Activated CD8-positive, alpha-beta memory T cell treated with anti-CD3 and anti-CD28 coated beads, Interleukin-2, amount 10 ng/mL, durations not matched to agents 7 days and 5 days (primary cell): ENCODE results near the gene ACTR6. TPM values are rescaled to one million over a fixed set of nuclear protein-coding genes. Genes with fewer than 3 reads are reported as not detected.

Experiments
- ATAC-seq: fragments of 150-1000 bp; cut with Tn5 transposase; one replicate; pipeline ENCODE4 v1.10.0; 2021; ENCODE audit warnings: moderate library complexity
- CTCF ChIA-PET: fragments of 350-600 bp; sonication (Branson Sonifier 250); formaldehyde crosslinking; loops from one replicate; lab custom pipeline; 2021; ENCODE audit warnings: antibody characterized with exemption; lab: Charles Lee
- DNase-seq: peaks from one replicate; pipeline ENCODE4 v3.0.0-alpha.2; 2020
- H3K27ac Mint-ChIP-seq: one replicate; pipeline ENCODE4 v1.8.0; 2021; ENCODE audit warnings: mild to moderate bottlenecking, mixed read lengths
- H3K27me3 Mint-ChIP-seq: one replicate; pipeline ENCODE4 v1.8.0; 2021; ENCODE audit warnings: mixed read lengths
- H3K36me3 Mint-ChIP-seq: one replicate; pipeline ENCODE4 v1.8.0; 2021; ENCODE audit warnings: mild to moderate bottlenecking, mixed read lengths
- H3K4me1 Mint-ChIP-seq: one replicate; pipeline ENCODE4 v1.8.0; 2021; ENCODE audit warnings: mixed read lengths
- H3K4me3 Mint-ChIP-seq: one replicate; pipeline ENCODE4 v1.8.0; 2021; ENCODE audit warnings: mild to moderate bottlenecking, moderate library complexity, mixed read lengths
- H3K9me3 Mint-ChIP-seq: one replicate; pipeline ENCODE4 v1.8.0; 2022; ENCODE audit warnings: low read depth, mixed read lengths
- microRNA-seq: library from miRNA; unstranded; fragments of <30 nt; microRNA quantifications from one replicate; pipeline ENCODE4 v1.2.0, GENCODE V29; 2022
- total RNA-seq, 2 experiments: library from RNA; stranded (reverse); gene quantifications; one replicate each; pipeline ENCODE4 v1.2.3, GENCODE V29; 2021

The ACTR6 gene
- total RNA-seq, 2 experiments from 2014 or later: 32.8 to 34.2 TPM

DNA sequence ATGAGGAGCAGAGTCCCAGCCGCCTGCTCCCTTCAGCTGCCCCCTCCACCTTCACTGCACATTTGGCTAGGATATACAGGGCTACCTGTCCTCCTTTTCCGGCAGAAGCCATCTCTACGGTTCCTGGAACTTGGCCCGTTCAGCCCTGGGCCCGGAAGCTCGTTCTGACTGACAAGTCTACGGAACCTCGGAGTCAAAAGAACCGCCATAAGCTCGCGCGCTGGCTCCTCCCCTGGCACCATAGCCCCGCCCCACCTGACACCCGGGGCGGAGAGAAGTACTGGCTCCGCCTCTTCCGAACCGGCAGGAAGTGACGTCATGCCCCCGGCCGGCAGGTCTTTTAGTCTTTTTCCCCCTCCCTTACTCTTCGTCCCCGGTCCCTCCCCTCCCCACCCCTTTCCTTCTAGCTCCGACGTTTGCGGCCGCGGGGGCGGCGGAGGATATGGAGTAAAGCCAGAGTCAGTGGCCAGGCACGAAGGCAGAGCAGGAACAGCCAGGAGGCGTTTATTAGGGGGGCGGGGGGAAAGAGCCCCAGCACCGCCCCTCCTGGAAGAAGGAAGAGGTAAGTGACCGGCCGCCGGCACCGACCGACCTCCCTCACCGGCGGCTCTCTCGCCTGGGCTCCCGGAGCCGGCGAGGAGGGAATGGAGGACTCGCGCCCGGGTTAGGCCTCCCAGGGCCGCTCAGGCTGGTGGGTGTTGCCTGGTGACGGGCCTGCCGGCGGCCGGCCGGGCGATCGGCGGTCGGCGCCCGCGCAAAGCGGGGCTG lies 66.4 kb downstream of the ACTR6 start, which contains the start of the genes DEPDC4 and SCYL2:
TSS of gene DEPDC4 (minus strand) at position 245 of the 768 bp plus-strand sequence. CDS start at position 242, 3 bp downstream.
TSS of gene SCYL2 (plus strand) at position 343 of the 768 bp plus-strand sequence. CDS start 15,794 bp downstream, outside the sequence.
- Mint-ChIP-seq H3K9me3 (no peaks in the 10 kb centered on the region), H3K27ac (peak within 1 kb of the TSS; percentile 98), H3K27me3 (no peaks in the 10 kb centered on the region), H3K36me3 (peaks cover 1% of the 10 kb centered on the region), H3K4me3 (peak within 1 kb of the TSS; percentile 92), H3K4me1 (peaks cover 31% of the 10 kb centered on the region)
- peak; percentile 94 for DNase-seq
- peak; percentile 90 for ATAC-seq
- CTCF ChIA-PET: interaction anchor here (1.0 to 1.7 kb wide), 5 partner anchors 32 to 137 kb away, joined by 3 to 4 read pairs (median 4); no protein-coding TSS in a partner anchor

DNA sequence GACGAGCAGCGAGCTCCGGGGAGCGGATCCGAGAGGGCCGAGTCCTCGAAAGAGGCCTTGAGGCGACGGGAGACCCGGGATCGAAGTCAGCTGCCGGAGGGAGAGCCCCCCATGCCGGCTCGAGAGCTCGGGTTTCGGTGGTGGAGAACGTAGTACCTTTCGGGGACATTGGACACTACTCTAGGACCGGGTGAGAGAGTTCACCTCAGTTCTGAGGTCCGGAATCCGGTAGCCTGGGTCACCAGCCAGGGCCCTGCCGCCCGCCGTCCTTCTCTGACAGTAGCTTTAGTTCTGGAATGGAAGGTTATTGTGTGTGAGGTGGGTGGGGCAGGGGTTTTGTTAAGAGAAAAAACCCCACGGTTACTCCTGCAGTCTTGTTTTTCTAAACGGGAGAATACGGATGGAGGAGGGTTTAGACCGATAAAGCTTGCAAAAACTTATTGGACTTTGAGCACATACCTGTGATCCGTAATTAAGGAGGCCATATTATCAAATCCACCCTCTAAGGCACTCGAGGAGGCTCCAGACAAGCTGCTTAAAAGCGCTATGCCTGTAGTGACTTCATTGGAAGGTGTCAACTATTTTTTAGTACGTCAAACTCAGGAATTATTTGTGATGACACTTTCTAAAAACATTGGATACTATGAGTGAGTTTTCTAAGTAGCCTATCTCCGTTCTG lies 67.1 kb downstream of the ACTR6 start:
- ATAC-seq (no peak), DNase-seq (peak; percentile 46)
- H3K9me3 Mint-ChIP-seq: no peaks in the 10 kb centered on the region
- H3K27me3 Mint-ChIP-seq: no peaks in the 10 kb centered on the region
- H3K4me3 Mint-ChIP-seq: peak overlapping the region; percentile 92
- peaks cover 31% of the 10 kb centered on the region for H3K4me1 Mint-ChIP-seq
- peaks cover 6% of the 10 kb centered on the region for H3K36me3 Mint-ChIP-seq
- peak overlapping the region; percentile 78 for H3K27ac Mint-ChIP-seq
- CTCF ChIA-PET: interaction anchor here (1.0 to 1.7 kb wide), 5 partner anchors 33 to 137 kb away, joined by 3 to 4 read pairs (median 4); no protein-coding TSS in a partner anchor

GRCh38 chr12:100268835-100269564 lies 68.4 kb downstream of the ACTR6 start:
- H3K27ac Mint-ChIP-seq: no peak overlapping the region
- H3K4me3 Mint-ChIP-seq: peak overlapping the region; percentile 92
- H3K9me3 Mint-ChIP-seq: no peaks in the 10 kb centered on the region
- peaks cover 10% of the 10 kb centered on the region for H3K36me3 Mint-ChIP-seq
- peaks cover 33% of the 10 kb centered on the region for H3K4me1 Mint-ChIP-seq
- DNase-seq (no peak), ATAC-seq (no peak)
- no peaks in the 10 kb centered on the region for H3K27me3 Mint-ChIP-seq
- CTCF ChIA-PET: no interaction called here

GRCh38 chr12:100273782-100274181 lies 73.2 kb downstream of the ACTR6 start:
- Mint-ChIP-seq H3K4me1 (peaks cover 24% of the 10 kb centered on the region), H3K4me3 (no peak overlapping the region), H3K27me3 (no peaks in the 10 kb centered on the region), H3K36me3 (peaks cover 21% of the 10 kb centered on the region), H3K9me3 (no peaks in the 10 kb centered on the region), H3K27ac (no peak overlapping the region)
- no peak for ATAC-seq
- DNase-seq: no peak
- CTCF ChIA-PET: interaction anchor here (1.1 kb wide), 1 partner anchor 119 kb away, joined by 3 read pairs; no protein-coding TSS in a partner anchor

Small RNA genes within 50 kb of the gene (microRNA-seq; reads per million reads assigned to microRNA genes)
- gene MIR1827: not detected

Other genes starting within 250 kb of the ACTR6 start
- gene ANKS1B, start 215.9 kb upstream of the ACTR6 start, total RNA-seq: 1 to 10 TPM in 1 of 2 experiments, under 1 TPM in 1; 0.96 to 1.1 TPM
- gene BLTP3B, start 57.9 kb upstream of the ACTR6 start, total RNA-seq: 10 to 100 TPM; 36.4 to 42.0 TPM
- 1 to 10 TPM; 1.5 to 2.5 TPM for gene DEPDC4, start 66.3 kb downstream of the ACTR6 start, total RNA-seq
- 10 to 100 TPM; 29.3 to 38.8 TPM for gene SCYL2, start 66.4 kb downstream of the ACTR6 start, total RNA-seq
- not detected for gene SLC17A8, start 156.3 kb downstream of the ACTR6 start, total RNA-seq